NCI-H1092 treated with DMSO at 0.1 percent for 48 hours (cell line): ENCODE results near the gene PAIP2.
"Not testable (repeated sequence)": the region's sequence is repeated elsewhere in the genome, so short reads cannot be mapped to it uniquely, and the experiment has no call there.

Experiments used
- DNase-seq: peaks from one replicate; lab custom pipeline; 2025; lab: John Stamatoyannopoulos, UW

Gene PAIP2

GRCh38 chr5:139392324-139392677, 50.6 kb downstream of the PAIP2 start:
- no peak for DNase-seq

GRCh38 chr5:139392678-139393496, 51.2 kb downstream of the PAIP2 start:
- DNase-seq, result peak; percentile 41

DNA sequence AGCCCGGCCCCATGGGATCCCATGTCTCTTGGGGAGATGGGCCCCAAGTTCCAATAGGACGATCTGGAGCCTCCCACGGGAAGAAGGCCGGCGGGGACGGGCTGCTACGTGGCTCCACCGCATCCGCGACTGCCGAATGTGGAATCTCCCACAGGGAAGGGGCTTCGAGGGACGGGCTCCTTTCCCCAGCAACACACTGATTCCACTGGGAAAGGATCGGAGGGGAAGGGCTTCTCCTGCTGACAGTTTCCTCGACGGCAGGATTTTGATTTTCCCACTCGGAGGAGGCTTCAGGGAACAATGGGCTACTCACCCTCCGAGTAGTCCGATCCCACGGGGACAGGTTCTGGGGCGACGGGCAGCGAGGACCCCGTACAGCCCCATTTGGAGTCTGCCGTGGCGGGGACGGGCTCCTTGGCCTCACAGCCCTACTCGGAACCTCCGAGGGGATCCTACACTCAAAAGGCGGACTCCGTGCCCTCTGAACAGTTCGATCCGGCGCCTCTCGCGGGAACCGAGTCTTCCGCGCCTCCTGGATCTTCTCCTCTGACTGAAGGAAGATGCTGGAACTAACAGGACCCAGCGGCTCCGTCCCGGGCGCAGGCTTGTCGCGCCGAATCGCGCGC, 52.0 kb downstream of the PAIP2 start:
- no peak for DNase-seq

DNA sequence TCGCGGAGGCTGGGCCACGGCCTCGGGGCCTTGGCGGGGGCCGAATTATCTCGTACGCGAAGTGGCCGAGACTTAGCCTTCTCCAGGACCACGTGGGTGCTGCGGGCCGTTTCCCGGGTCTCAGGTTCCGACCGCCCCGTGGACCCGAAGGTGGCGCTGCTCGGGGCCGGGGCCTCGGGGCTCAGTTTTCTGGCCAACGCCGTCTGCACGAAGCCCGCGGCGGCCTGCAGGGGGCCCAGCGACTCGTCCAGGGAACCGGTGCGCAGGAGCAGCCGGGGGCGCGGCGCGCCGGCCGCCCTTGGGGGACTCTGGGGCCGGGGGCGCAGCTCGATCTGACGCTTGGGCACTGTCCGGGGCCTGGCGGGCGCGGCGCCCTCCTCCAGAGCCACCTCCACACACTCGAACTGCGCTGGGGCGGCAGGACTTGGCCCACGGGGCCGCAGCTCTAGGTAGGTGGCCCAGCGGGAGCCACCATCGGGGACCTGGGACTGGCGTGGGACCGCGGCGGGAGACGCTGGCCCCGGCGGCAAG, 52.5 kb downstream of the PAIP2 start:
- no peak for DNase-seq

- no peak for DNase-seq
Observed at GRCh38 chr5:139394654-139395566, 53.3 kb downstream of the PAIP2 start, which contains the start of gene PROB1. Gene PROB1 (minus strand): TSS chr5:139395104. CDS start chr5:139395081, 23 bp downstream.

- no peak for DNase-seq
Observed at GRCh38 chr5:139395844-139396640, 54.4 kb downstream of the PAIP2 start.

DNA sequence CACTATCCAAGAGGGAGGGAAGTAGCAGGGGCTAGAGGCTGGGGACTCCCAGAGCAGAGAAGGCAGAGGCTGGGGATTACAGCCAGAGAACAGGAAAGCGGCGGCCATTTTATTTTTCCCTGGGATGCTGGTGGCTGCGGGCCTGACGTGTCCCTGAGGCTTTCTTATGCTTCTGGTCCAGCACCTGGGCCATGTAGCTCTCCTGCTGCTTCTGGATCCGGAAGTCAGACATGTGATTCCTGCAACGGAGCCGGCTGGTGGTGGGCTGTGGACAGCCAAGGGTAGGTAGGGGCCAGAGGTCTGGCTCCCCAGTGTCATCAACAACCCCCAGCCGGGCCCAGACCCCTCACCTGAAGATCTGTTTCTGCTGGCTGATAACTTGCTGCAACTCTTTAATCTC, 55.0 kb downstream of the PAIP2 start:
- DNase-seq, result no peak

GRCh38 chr5:139397921-139398320, 56.3 kb downstream of the PAIP2 start:
- DNase-seq, result no peak

GRCh38 chr5:139399501-139400121, 58.0 kb downstream of the PAIP2 start:
- DNase-seq, result no peak

GRCh38 chr5:139401546-139401945, 59.9 kb downstream of the PAIP2 start:
- no peak for DNase-seq

DNA sequence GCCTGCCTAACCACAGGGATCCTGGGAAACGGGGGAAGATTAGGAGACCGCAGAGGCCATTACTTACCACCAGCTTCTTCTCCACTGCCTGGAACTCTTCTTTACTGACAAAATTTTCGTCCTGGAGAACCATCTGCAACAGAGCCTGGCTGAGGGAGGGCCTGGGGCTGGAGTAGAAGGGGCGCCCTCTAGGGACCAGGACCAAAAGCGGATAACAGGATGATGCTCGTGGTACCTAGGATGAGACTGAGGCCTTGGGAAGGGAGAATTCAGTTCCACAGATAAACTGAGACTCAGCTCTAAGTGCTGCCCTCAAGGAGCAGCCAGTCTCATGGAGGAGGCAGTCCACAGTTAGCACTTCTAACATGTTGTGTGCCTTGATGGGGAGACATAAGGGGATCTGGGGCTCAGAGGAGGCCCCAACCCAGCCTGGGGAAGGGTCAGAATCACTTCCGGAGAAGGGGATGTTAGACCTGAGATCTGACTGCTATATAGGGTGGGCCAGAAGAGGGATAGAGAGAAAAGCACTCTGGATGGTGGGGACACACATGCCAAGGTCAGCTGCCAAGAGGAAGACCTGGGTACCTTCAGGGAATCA, 61.0 kb downstream of the PAIP2 start:
- no peak for DNase-seq

DNA sequence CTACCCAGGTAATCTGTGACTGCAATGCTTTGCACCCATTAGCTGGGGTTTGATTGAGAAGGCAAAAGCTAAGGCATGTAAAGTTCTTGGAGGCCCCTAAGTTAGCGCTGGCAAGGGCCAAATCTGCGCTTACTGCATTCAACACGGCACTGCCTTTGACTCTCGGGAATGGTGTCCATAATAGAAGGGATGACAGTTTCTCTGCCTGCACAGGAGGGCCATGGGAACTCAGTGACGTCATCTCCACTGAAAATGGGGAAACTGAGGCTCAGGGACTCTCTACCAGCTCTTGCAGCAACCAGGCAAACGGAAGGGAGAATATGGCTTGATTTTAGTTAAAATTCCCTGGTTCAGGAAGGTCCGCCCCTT, 61.7 kb downstream of the PAIP2 start:
- no peak for DNase-seq

DNA sequence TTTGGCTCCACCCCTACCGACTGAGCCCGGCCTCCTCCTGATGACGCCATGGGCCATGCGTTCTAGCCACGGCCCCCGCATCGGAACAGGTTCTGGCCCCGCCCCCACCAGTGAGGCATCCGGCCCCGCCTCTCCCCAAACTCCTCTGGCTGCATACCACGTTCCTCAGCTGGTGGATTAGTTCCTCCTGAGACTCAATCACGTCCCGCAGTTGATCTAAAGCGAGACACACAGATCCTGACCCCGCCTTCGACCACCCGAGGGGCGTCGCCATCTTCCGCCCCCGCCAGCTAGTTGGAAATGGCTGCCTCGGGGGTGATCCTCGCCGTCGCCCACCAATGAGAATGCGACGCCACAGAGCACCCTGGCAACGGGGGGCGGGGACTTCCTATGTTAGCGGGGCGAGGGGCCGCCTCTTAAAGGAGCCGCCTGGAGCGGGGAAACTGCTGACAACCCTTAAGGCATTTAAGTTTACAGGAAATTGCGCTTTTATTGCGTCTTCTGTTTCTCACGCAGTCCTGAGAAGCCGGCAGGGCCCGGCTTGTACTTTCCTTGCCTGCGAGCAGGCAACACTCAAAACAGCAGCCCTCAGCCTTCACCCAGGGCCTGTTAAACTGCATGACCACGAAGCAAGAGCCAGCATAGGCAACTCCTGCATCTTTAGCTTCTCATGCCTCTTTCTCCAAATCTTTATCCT, 62.3 kb downstream of the PAIP2 start, which contains the start of gene SPATA24:
Gene SPATA24, minus strand, starts transcription at position 303 of the 697 bp plus-strand sequence. Its CDS starts 29 bp downstream, at position 274.
- peak; percentile 91 for DNase-seq

GRCh38 chr5:139404484-139404840, 62.8 kb downstream of the PAIP2 start:
- DNase-seq, result no peak

GRCh38 chr5:139406963-139407362, 65.3 kb downstream of the PAIP2 start:
- no peak for DNase-seq

DNA sequence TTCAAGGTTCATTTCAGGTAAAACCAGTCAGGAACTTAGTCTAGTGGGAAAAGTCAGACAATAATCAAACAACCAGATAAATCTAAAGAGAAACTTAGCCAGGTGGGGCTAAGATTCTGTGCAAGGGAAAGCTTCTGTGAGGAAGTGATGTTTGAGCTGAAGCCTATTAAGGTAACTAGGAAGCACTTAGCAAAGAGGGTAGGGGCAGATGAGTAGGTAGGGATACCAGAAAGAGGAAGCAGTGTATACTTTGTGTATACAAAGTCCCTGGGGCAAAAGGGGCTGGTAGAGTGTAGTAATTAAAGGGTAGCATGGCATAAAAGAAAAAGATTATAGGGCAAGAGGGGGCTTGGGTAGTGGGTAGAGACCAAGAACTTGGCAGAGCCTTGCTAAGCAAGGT, 65.9 kb downstream of the PAIP2 start:
- DNase-seq, result no peak

DNA sequence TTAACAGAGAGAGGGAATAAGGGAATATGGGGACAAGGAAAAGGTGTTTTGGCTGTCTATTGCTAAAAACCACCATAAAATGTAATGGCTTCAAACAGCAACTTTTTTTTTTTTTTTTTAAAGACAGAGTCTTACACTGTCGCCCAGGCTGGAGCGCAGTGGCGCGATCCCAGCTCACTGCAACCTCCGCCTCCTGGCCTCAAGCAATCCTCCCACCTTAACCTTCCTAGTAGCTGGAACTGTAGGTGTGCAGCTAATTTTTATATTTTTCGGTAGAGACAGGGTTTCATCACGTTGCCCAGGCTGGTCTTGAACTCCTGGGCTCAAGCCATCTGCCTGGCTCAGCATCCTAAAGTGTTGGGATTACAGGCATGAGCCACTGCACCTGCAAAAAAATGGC, 66.5 kb downstream of the PAIP2 start:
- no peak for DNase-seq

- DNase-seq, result not testable (repeated sequence)
Observed at GRCh38 chr5:139409116-139409515, 67.5 kb downstream of the PAIP2 start.

- DNase-seq, result no peak
Observed at GRCh38 chr5:139410121-139410992, 68.7 kb downstream of the PAIP2 start.
